ENCODE measurements around the gene PKNOX2.

PKNOX2 gene

GRCh38 chr11:125345421-125346178 lies 181.0 kb downstream of the PKNOX2 start:
- peak; percentile 86 for DNase-seq

GRCh38 chr11:125346179-125346530 lies 181.6 kb downstream of the PKNOX2 start:
- peak; percentile 46 for DNase-seq

- no peak for DNase-seq
These were observed 182.2 kb downstream of the PKNOX2 start for GRCh38 chr11:125346565-125347260.

- DNase-seq, result peak; percentile 82
These were observed 182.7 kb downstream of the PKNOX2 start for GRCh38 chr11:125347261-125347585.

- DNase-seq, result peak; percentile 90
These were observed 183.6 kb downstream of the PKNOX2 start for GRCh38 chr11:125348141-125348651.

GRCh38 chr11:125348674-125349309 lies 184.2 kb downstream of the PKNOX2 start:
- DNase-seq, result no peak

GRCh38 chr11:125350206-125351032 lies 185.9 kb downstream of the PKNOX2 start:
- no peak for DNase-seq

GRCh38 chr11:125351033-125351867 lies 186.7 kb downstream of the PKNOX2 start:
- DNase-seq, result no peak

GRCh38 chr11:125351868-125352250 lies 187.3 kb downstream of the PKNOX2 start:
- DNase-seq, result no peak

GRCh38 chr11:125356797-125357196 lies 192.2 kb downstream of the PKNOX2 start:
- no peak for DNase-seq

- DNase-seq, result no peak
These were observed 193.0 kb downstream of the PKNOX2 start for GRCh38 chr11:125357551-125357950.

GRCh38 chr11:125358254-125358840 lies 193.8 kb downstream of the PKNOX2 start:
- DNase-seq, result no peak

- DNase-seq, result no peak
These were observed 194.6 kb downstream of the PKNOX2 start for GRCh38 chr11:125359130-125359529.

GRCh38 chr11:125360066-125360465 lies 195.5 kb downstream of the PKNOX2 start:
- no peak for DNase-seq

GRCh38 chr11:125364121-125364826 lies 199.7 kb downstream of the PKNOX2 start:
- no peak for DNase-seq

GRCh38 chr11:125365196-125365931 lies 200.8 kb downstream of the PKNOX2 start:
- DNase-seq, result no peak

GRCh38 chr11:125367710-125368109 lies 203.2 kb downstream of the PKNOX2 start:
- no peak for DNase-seq

GRCh38 chr11:125368757-125369156 lies 204.2 kb downstream of the PKNOX2 start:
- DNase-seq, result no peak

GRCh38 chr11:125369808-125370207 lies 205.3 kb downstream of the PKNOX2 start:
- no peak for DNase-seq

Measured in retina (tissue), 1 donor.